ENCODE measurements around the gene COMMD1.

GRCh38 chr2:62076980-62077638 is 171.6 kb downstream of the COMMD1 start:
- no peak for TF ChIP-seq CTCF (IDR thresholded peaks at IDR 0.05; ENCODE audit: poor library complexity)
- no peak for TF ChIP-seq EZH2 (IDR thresholded peaks at IDR 0.05; ENCODE audit: borderline replicate concordance)

Data from hepatocyte (in vitro differentiated cells).